ENCODE data around the gene TAOK1.
"Not testable (repeated sequence)": the region's sequence is repeated elsewhere in the genome, so short reads cannot be mapped to it uniquely, and the experiment has no call there.

Gene TAOK1

GRCh38 chr17:29389982-29390850 lies at the start of gene TAOK1:
TAOK1 (plus strand) TSS chr17:29390363; CDS start chr17:29451549, 61,186 bp downstream.
- peak; percentile 95 for DNase-seq (ENCODE audit: low read depth)

- DNase-seq (ENCODE audit: low read depth) = no peak
Measured at GRCh38 chr17:29341726-29342125, 48.4 kb upstream of the TAOK1 start.

GRCh38 chr17:29342158-29342765 lies 47.9 kb upstream of the TAOK1 start:
- DNase-seq (ENCODE audit: low read depth) = no peak

GRCh38 chr17:29344201-29344856 lies 45.8 kb upstream of the TAOK1 start:
- DNase-seq (ENCODE audit: low read depth) = no peak

- DNase-seq (ENCODE audit: low read depth) = no peak
Measured at GRCh38 chr17:29345066-29345465, 45.1 kb upstream of the TAOK1 start.

GRCh38 chr17:29345470-29345869 lies 44.7 kb upstream of the TAOK1 start:
- DNase-seq (ENCODE audit: low read depth) = not testable (repeated sequence)

GRCh38 chr17:29346462-29346861 lies 43.7 kb upstream of the TAOK1 start:
- DNase-seq (ENCODE audit: low read depth) = no peak

GRCh38 chr17:29347831-29348629 lies 42.1 kb upstream of the TAOK1 start:
- DNase-seq (ENCODE audit: low read depth) = no peak

GRCh38 chr17:29349409-29349808 lies 40.8 kb upstream of the TAOK1 start:
- no peak for DNase-seq (ENCODE audit: low read depth)

GRCh38 chr17:29352146-29352545 lies 38.0 kb upstream of the TAOK1 start:
- DNase-seq (ENCODE audit: low read depth) = no peak

- DNase-seq (ENCODE audit: low read depth) = no peak
Measured at GRCh38 chr17:29357232-29357631, 32.9 kb upstream of the TAOK1 start.

- DNase-seq (ENCODE audit: low read depth) = no peak
Measured at GRCh38 chr17:29357821-29358232, 32.3 kb upstream of the TAOK1 start.

GRCh38 chr17:29358416-29358815 lies 31.7 kb upstream of the TAOK1 start:
- DNase-seq (ENCODE audit: low read depth) = no peak

GRCh38 chr17:29359777-29360176 lies 30.4 kb upstream of the TAOK1 start:
- no peak for DNase-seq (ENCODE audit: low read depth)

GRCh38 chr17:29363716-29364115 lies 26.4 kb upstream of the TAOK1 start:
- no peak for DNase-seq (ENCODE audit: low read depth)

GRCh38 chr17:29364691-29365090 lies 25.5 kb upstream of the TAOK1 start:
- DNase-seq (ENCODE audit: low read depth) = no peak

- no peak for DNase-seq (ENCODE audit: low read depth)
Measured at GRCh38 chr17:29368161-29368560, 22.0 kb upstream of the TAOK1 start.

GRCh38 chr17:29368926-29369325 lies 21.2 kb upstream of the TAOK1 start:
- no peak for DNase-seq (ENCODE audit: low read depth)

GRCh38 chr17:29369831-29370735 lies 20.1 kb upstream of the TAOK1 start:
- DNase-seq (ENCODE audit: low read depth) = no peak

GRCh38 chr17:29376667-29377270 lies 13.4 kb upstream of the TAOK1 start:
- DNase-seq (ENCODE audit: low read depth) = no peak

- no peak for DNase-seq (ENCODE audit: low read depth)
Measured at GRCh38 chr17:29378500-29378899, 11.7 kb upstream of the TAOK1 start.
